ENCODE results near the gene SKOR1. TPM values are rescaled to one million over a fixed set of nuclear protein-coding genes. Genes with fewer than 3 reads are reported as not detected.

SKOR1 gene
- total RNA-seq, 1 donor from 2014 or later = not detected

GRCh38 chr15:67815036-67815592, 10.2 kb upstream of the SKOR1 start:
- Histone ChIP-seq H3K4me1 (no peaks in the 10 kb centered on the region), H3K9me3 (peaks cover 0 to 6% of the 10 kb centered on the region in 2 donors), H3K36me3 (no peaks in the 10 kb centered on the region), H3K27ac (no peak overlapping the region), H3K4me3 (no peak overlapping the region), H3K27me3 (no peaks in the 10 kb centered on the region)
- peak in 1 of 2 donors; percentile 13 for DNase-seq (ENCODE audit: low spot score in 2 of 2)
- TF ChIP-seq CTCF (IDR thresholded peaks at IDR 0.05) = no peak
- intact Hi-C loops (cut with DNase I) = no loop called here

GRCh38 chr15:67816668-67817067, 8.6 kb upstream of the SKOR1 start:
- Histone ChIP-seq H3K36me3 (no peaks in the 10 kb centered on the region), H3K4me1 (no peaks in the 10 kb centered on the region), H3K9me3 (peaks cover 0 to 6% of the 10 kb centered on the region in 2 donors), H3K27ac (no peak overlapping the region), H3K27me3 (peaks cover 7% of the 10 kb centered on the region), H3K4me3 (no peak overlapping the region)
- intact Hi-C loops (cut with DNase I) = no loop called here
- DNase-seq (ENCODE audit: low spot score in 2 of 2) = no peak
- no peak for TF ChIP-seq CTCF (IDR thresholded peaks at IDR 0.05)

- Histone ChIP-seq H3K4me3 (no peak overlapping the region), H3K4me1 (no peaks in the 10 kb centered on the region), H3K27ac (no peak overlapping the region), H3K27me3 (peaks cover 23% of the 10 kb centered on the region), H3K36me3 (no peaks in the 10 kb centered on the region), H3K9me3 (peaks cover 0 to 6% of the 10 kb centered on the region in 2 donors)
- intact Hi-C loops (cut with DNase I) = no loop called here
- DNase-seq (ENCODE audit: low spot score in 2 of 2) = no peak
- TF ChIP-seq CTCF (IDR thresholded peaks at IDR 0.05) = no peak
Measured at GRCh38 chr15:67818464-67818863, 6.8 kb upstream of the SKOR1 start.

- intact Hi-C loops (cut with DNase I) = no loop called here
- peaks cover 35% of the 10 kb centered on the region for H3K27me3 ChIP-seq
- no peak overlapping the region for H3K27ac ChIP-seq
- no peaks in the 10 kb centered on the region for H3K4me1 ChIP-seq
- peaks cover 0 to 6% of the 10 kb centered on the region in 2 donors for H3K9me3 ChIP-seq
- no peaks in the 10 kb centered on the region for H3K36me3 ChIP-seq
- DNase-seq (ENCODE audit: low spot score in 2 of 2) = no peak
- no peak for TF ChIP-seq CTCF (IDR thresholded peaks at IDR 0.05)
- no peak overlapping the region for H3K4me3 ChIP-seq
Measured at GRCh38 chr15:67819636-67820035, 5.7 kb upstream of the SKOR1 start.

- TF ChIP-seq CTCF (IDR thresholded peaks at IDR 0.05) = no peak
- no peak overlapping the region for H3K27ac ChIP-seq
- no peak overlapping the region for H3K4me3 ChIP-seq
- H3K27me3 ChIP-seq = peaks cover 37% of the 10 kb centered on the region
- intact Hi-C loops (cut with DNase I) = no loop called here
- DNase-seq (ENCODE audit: low spot score in 2 of 2) = no peak
- H3K9me3 ChIP-seq = peaks cover 0 to 5% of the 10 kb centered on the region in 2 donors
- H3K4me1 ChIP-seq = peaks cover 0 to 4% of the 10 kb centered on the region in 2 donors
- H3K36me3 ChIP-seq = no peaks in the 10 kb centered on the region
Measured at GRCh38 chr15:67820122-67820991, 5.0 kb upstream of the SKOR1 start.

Measured in ascending aorta (tissue), 2 donors.